ENCODE data around the gene EFCAB8.
"Not testable (repeated sequence)": the region's sequence is repeated elsewhere in the genome, so short reads cannot be mapped to it uniquely, and the experiment has no call there.

EFCAB8 gene

DNA sequence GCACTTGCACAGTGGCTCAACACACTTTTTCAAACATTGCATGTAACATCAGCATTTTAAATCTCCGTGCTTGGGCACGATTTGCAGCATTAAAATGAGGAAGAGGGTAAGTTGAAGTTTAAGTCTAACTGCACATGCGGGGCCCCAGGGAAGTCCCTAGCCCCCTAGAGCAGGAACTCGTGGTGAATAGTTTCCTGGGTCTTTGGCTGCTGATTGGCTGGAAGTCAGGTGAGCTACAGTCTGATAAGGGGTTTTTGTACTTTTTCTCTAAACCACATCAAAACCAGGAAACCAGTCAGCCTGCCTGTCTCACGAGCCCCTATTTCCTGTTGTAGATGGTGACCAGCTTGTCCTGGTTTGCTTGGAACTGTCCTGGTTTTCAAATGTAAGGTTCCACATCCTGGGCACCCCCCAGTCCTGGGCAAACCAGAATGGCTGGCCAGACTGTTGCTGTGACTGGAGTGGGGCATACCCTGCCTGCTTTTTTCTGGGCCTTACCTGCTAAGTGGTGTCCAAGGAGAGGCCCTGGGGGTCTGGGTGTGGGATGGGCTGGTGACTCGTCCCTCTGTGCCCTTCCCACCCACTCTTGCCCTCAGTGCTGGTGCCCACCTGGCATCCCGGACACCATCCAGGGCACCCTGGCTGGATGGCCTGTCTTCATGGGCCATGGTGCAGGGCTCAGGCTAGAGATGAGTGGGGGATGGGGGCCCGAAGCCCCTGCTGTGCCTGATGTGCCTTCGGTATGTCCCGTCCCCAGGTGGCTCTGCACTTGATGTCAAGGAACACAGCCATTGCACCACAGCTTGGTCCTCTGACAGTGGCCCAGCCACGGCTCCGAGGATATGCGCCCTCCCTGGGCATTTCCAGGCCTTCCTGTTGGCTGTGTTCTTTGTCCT is 113.7 kb downstream of the EFCAB8 start:
- peak in 2 of 3 donors; percentile 39 to 74 for DNase-seq (ENCODE audit: low read depth in 3 of 3)

DNA sequence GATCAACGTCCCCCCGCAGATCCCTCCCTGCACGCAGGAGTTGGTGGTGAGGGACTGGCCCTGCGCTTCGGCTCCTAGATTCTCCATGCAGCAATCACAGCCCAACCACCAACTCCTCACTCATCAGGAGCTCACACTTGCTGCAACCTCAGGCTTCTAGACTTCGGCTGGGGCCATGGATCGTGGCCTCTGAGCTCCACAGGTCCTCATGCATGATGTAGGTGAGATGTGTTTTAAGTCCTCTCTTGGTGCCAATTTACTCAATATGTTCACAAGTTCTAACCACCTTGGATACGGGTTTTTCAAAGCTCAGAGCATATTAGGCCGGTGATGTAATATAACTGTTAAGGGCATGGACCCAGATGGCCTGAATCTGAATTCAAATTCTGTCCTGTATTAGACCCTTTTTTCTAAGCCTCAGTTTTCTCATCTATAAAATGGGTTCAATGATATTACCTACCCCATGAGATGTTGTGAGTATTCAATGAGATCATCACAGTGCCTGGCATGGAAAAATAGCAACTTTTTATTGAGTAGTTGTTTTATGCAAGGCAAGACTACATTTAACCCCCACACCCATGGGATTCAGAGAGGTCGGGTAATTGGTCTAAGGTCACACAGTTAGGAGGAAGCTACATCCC is 114.5 kb downstream of the EFCAB8 start:
- DNase-seq (ENCODE audit: low read depth in 3 of 3): no peak

DNA sequence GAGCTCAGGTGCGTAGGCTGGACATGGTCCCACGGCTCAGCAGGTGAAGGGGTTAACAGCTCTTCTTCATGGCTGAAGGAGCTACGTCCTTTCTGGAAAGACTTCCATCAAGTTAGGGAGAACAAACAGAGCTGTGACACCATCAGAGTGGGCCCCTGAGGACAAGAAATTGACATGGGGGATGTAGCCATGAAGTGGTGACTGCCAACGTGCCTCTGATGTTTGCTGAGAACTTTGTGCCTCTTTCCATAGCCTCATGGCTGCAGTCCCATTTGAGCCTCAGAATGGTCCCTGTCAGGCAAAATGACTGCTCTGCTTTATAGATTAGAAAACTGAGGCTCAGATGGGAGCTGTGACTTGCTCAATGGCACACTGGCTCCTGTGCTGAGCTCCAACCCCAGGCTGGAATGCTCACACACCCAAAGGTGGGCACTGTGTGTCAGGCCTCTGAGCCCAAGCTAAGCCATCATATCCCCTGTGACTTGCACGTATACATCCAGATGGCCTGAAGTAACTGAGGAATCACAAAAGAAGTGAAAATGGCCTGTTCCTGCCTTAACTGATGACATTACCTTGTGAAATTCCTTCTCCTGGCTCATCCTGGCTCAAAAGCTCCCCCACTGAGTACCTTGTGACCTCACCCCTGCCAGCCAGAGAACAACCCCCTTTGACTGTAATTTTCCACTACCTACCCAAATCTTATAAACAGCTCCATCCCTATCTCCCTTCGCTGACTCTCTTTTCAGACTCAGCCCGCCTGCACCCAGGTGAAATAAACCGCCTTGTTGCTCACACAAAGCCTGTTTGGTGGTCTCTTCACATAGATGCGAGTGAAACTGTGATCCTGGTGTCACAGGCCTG is 115.7 kb downstream of the EFCAB8 start:
- DNase-seq (ENCODE audit: low read depth in 3 of 3): not testable (repeated sequence)

DNA sequence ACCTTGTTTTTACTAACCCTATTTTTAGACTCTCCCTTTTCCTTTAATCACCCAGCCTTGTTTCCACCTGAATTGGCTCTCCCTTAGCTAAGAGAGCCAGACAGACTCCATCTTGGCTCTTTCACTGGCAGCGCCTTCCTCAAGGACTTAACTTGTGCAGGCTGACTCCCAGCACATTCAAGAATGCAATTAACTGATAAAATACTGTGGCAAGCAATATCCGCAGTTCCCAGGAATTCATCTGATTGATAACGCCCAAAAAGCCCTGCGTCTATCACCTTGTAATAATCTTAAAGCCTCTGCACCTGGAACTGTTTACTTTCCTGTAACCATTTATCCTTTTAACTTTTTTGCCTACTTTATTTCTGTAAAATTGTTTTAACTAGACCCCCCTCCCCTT is 116.4 kb downstream of the EFCAB8 start:
- DNase-seq (ENCODE audit: low read depth in 3 of 3): not testable (repeated sequence)

DNA sequence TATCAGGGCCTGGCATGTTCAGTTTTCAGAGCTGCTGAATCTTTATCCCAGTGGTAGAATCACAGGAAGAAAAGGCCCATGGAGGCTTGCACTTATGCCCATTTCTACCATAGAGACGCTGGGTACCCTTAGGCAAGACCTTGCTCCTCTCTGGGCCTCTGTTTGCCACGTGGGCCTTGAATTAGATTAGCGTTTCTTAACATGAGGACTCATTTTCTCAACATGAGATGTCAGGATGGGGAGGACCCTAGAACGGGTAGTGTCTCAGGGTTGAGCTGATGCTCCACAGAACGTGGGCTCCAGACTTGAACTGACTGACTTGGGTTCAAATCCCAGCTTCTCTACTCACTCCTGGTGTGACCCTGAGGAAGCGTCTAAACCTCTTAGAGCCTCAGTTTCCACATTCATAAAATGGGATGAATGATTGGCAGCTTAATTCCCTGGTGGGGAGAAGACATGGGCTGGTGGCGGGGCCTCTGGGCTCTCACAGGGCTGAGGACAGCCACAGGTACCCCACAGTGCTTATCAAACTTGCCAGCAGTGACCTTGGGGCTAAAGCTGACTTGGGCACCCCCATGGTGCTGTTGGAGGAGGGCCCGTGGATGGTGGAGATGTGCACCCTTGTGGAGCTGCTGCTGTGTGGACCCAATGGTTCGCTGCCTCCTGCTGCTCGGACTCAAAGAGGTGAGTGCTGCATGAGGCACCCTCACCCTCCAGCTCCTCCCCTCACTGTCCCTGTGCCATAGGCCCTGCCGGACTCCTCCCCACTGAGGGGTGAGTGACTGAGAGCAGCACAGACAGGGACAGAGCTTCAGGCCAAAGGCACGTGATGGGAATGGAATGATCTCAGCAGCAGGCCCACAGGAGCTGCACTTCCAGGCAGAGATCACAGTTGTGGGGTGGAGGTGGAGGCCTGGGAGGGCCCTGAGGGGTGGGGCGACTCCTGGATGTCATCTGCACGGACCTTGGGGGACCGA is 117.3 kb downstream of the EFCAB8 start:
- DNase-seq (ENCODE audit: low read depth in 3 of 3): no peak

DNA sequence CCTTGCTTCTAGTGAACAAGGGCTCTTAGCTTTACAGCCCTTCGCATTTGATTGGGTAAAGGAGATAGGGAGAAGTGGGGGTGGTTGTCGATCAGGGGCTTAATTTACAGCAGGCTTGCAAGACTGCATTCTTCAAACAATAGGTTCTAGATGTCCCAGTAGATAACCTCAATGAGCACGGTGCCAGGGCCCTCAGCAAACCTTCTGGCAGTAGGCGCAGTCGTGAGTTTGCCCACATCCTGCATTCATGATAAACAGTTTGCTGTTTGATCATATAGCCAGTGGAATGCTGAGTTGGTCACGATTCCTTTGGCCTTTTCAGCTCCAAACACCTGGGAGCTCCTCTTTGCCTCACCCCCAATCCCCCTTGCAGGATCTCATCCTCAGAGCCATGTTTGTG is 118.0 kb downstream of the EFCAB8 start:
- DNase-seq (ENCODE audit: low read depth in 3 of 3): no peak

DNA sequence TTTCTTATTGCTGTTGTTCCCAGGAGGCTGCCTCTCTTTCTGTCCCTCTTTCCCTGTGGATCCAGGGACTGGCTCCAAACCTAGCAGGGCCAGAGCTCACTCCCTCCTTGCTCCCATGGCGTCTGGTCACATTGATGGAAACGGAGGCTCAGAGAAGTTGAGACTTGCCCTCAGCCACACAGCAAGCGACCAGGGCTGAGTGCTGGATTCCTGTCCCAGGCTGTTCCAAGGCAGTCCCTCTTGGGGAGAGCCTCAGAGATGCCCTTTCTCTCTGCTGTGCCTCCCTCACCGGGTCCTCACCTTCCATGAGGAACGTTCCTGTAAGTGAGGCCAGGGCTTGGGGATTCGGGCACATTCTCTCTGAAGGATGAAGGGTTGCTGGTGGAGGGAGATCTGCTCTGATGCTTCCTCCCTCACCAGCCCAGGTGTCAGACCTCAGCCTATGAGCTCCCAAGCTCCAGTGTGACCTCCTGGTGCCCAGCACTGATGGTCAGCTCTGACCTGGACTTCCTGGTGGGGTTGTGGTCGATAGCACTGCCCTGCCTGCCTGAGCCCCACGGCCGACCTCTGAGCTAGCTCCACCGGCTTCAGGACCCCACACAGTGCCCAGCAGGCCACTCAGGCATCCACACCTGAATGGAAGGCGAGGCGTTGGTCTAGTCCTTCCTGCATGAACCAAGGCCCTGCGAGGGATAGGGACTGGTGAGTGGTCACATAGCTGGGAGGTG is 118.7 kb downstream of the EFCAB8 start:
- no peak for DNase-seq (ENCODE audit: low read depth in 3 of 3)

DNA sequence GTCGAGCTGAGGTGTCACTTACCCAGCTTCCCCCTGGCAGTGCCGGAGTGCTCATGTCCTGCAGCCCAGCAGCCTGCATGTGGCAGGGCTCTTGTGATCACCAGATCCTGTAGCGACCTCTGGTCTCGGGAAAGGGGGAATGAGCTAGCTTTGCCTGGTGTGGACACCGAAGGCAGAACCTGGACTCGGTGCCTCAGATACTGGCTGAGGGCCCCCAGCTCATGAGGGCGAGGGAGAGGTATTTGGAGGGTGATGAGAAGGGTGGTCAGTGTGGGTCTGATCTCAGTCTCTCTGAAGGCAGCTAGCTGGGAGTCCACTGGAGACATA is 119.2 kb downstream of the EFCAB8 start:
- no peak for DNase-seq (ENCODE audit: low read depth in 3 of 3)

DNA sequence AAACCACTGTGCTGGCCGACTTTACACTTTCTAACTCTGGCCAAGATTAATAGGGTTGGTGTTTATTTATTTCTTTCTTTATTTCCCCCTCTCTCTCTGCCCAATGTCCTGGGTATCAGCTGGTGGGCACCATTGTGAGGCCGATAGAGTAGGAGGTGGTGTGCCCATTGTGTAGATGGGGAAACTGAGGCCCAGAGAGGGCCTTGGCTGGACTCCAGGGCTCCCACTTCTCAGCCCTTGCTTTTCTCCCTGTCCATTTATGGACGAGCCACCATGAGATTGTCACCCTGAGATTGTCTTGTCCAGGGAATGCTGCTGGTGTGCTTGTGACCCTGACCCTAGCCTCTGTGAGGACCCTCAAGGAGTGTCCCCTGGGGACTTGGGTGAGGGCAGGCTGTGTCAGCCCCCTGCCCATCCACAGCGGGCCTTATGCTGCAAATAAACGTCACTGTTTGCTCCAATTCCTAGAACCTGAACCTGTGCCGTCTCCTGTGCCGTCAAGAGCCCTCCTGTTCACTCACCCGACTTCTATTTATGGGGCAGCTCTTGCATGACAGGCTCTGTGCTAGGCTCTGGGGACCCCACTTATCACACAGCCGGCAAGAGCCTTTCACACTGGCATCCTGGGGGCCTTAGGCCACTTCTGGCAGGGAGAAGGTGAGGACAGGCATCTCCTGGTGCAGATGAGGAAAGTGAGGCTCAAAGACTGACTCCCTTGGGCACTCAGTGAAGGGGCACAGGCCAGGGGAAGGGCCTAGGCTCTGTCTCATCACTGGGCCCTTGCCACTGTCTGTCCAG is 120.7 kb downstream of the EFCAB8 start:
- no peak for DNase-seq (ENCODE audit: low read depth in 3 of 3)

DNA sequence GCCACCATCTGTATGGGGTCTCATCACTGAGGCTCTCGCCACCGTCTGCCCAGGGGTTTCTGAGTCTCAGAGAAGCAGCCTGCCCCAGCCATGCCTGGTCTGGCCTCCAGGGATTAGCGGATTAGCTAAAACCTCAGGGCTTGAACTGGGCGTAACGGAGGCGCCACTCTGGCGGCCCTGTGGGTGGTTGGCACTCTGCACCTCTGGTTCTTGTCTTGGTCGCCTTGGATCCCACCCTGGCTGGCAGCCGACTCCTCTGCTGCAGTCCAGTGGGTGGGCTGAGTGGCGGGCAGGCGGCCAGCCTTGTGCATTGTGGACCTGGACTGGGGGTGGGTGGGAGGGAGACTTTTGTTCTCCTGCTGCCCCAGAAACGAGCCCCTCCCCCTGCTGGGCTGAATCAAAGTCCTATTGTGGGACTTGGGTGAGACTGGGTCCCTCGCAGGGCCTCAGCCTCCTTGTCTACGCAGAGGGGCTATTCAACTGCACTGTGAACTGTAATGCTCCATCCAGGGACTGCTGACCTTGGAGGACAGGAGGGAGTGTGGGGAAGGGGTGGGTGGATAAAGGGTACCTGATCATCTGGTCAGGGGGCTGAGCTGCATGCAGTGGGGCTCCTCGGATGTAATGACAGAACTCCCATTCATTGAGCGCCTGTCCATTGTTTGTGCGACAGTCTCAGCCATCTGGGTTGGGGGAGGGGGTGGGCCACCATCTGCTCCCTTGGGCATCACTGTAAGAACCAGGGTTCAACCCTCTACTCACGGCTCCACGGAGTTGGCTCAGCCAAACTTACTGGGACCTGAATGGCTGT is 121.6 kb downstream of the EFCAB8 start:
- no peak for DNase-seq (ENCODE audit: low read depth in 3 of 3)

DNA sequence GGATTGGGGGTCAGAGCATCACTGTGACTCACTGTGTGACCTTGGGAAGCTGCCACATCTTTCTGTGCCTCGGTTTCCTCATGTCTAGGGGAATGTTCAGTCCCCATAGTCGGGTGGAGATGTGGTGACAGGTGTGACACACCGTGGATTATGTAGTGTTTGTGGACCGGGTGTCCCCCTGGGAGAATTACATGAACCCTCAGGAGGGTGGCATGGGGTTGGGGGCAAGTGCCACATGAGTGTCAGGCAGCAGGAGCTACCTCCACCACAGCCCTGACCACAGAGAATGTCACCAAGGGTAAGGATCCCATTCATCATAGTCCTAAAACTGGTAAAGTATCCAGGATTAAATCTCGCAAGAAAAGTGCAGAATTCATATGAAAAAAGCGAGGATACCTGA is 122.3 kb downstream of the EFCAB8 start:
- no peak for DNase-seq (ENCODE audit: low read depth in 3 of 3)

DNA sequence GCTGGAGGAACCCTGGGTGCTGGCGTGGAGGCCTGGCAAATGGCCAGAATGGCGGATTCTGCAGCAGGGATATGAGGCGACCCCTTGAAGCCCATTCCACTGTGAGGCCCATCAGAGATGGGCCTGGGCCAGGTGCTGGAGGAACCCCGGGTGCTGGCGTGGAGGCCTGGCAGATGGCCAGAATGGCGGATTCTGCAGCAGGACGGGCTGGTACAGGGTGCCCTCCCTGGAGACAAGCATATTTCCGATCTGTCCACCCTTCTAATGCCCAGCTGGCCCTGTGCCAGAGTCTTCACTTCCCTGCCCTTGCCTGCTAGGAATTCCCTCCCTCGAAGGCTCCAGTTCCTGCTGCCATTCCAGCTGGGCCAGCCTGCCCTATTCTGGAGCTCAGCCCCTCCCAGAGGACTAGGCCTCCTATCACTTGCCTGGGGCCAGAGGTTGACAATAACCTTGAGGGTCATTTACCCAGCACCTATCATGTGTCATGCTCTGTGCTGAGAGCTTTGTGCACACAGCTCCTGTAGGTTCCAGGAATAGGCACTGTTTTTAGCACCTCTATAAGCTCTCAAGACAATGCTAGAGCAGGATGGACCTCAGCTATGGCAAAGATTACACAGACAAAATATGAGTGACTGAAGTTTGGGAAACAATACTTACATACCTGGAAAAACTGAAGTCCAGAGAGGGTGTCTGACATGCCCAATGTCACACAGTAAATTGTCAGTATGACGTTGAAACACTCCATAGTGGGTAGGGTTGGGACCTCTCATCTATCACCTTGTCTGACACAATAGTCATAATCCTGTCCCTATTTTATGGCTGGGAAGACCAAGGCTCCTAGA is 124.1 kb downstream of the EFCAB8 start:
- DNase-seq (ENCODE audit: low read depth in 3 of 3): no peak

DNA sequence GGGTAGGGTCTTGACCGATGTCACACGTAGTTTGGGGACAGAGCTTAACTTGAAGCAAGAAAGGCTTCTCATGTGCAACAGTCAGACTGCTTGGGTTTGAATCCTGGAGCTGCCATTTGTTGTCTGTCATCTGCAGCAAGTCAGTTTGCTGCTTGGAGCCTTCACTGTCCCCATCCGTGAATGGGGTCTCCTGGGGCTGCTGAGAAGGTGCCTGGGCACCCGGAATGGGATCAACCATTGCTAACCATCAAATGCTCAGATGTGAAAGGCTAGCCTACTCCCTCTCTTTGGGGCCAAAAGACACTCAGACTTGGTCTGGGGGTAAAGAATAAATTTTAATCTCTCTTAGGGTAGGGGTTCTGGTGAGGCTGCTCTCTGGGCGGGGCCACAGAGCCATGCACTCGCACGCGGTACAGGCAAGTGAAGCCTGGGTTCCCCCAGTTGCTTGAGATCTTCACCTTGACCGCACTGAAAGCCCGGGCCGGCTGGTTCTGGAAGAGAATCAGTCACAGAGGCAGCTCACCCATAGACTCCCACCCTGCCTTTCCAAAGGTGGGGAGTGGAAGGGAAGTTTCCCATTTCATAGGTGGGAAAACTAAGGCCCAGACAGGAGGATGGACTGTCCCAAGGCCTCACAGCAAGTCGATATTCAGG is 124.9 kb downstream of the EFCAB8 start:
- no peak for DNase-seq (ENCODE audit: low read depth in 3 of 3)

DNA sequence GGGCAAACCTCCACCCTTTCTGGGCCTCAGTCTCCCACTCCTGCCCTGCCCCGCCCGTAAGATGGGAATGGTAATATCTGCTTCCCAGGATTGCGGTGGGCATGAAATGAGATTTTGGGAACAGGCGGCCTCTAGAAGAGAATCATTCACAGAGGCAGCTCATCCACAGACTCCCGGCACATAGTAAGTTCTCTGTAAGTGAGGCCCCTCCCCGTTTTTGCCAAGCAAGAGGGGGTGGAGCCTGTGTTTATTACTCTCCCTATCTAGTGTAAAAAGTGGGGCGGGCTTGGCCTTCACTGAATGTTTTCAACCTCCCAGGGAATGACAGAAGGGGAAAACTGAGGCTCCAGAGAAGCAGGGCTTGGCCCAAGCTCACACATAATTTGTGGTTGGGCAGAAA is 125.5 kb downstream of the EFCAB8 start:
- no peak for DNase-seq (ENCODE audit: low read depth in 3 of 3)

DNA sequence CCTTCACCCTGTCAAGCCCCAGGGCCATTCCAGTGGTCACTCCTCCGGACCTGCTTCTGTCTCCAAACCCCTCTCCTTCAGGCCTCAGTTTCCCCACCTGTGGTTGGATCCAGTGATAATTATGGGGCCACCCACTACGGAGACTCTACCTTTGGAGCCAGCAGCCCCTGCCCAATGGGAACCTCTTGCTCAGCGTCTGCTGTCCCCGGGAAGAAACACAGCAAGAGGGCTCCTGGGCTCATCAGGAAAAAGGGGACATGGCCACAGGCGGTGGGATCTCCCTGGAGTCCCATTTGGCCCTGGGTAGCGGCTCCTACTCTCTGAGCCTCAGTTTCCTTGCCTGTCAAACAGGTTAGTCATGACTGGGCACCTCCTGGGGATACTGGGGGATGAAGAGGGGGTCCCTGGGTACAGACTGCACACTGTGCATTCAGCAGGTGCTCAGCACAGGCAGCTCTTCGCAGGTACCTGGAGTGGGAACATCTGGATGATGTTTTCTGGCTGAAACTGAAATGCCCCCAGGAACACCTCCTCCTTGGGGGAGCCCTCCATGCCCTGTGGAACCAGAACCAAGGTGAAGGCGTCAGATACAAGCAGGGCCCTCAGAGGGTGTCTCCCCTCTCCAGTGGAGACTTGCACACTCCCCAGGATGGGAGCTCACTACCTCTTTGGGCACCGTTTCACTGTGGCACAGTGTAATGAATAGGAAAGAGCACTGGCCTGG is 126.1 kb downstream of the EFCAB8 start:
- DNase-seq (ENCODE audit: low read depth in 3 of 3): no peak

DNA sequence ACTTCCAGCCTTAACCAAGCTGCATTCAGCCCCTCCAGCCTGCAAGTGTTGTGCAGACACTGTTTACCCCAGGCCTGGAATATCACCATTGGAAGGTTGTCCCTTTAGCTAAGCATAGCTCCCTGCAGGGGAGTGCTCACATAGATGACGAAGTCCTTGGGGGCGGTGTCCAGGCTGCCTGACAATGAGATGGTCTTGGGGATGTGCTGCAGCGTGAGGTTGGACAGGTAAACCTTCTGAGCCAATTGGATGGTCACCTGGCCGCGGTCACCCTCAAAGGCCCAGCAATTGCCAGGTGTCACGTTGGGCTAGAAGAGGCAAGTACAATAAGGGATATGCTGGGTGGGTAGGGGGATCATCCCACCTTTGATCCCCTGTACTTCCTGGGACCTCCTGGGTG is 126.9 kb downstream of the EFCAB8 start:
- DNase-seq (ENCODE audit: low read depth in 3 of 3): no peak

All from stimulated activated CD4-positive, alpha-beta T cell treated with anti-CD3 and anti-CD28 coated beads, TNF-alpha, amount 100 ng/mL, for 48 hours (primary cell).